Spleen (tissue), 11 donors: ENCODE measurements around the gene SLC25A40. TPM values are rescaled to one million over a fixed set of nuclear protein-coding genes. Genes with fewer than 3 reads are reported as not detected.

Experiments used
- DNase-seq: peaks from one replicate; pipeline ENCODE4 v3.0.0-alpha.2; 2020
- H3K27ac ChIP-seq, 8 donors: fragments of 200-600 bp; sonication (generic) in 7 of 8; 1 replicate in 4 of 8; 2 replicates in 4 of 8; pipeline versions ENCODE4 v1.5.0 to v1.8.0; 2016 to 2021; ENCODE audit warnings: inconsistent platforms in 4 of 8, mild to moderate bottlenecking in 4 of 8, moderate library complexity in 1 of 8
- H3K27me3 ChIP-seq, 7 donors: fragments of 200-600 bp; sonication (generic) in 6 of 7; replicated peaks in 1 of 7; 1 replicate in 4 of 7; 2 replicates in 3 of 7; pipeline versions ENCODE4 v1.5.0 to v1.8.0; 2016 to 2021; ENCODE audit warnings: inconsistent platforms in 3 of 7, mild to moderate bottlenecking in 1 of 7
- H3K36me3 ChIP-seq, 6 donors: fragments of 200-600 bp; sonication (generic) in 5 of 6; 1 replicate in 4 of 6; 2 replicates in 2 of 6; pipeline versions ENCODE4 v1.5.0 to v1.8.0; 2016 to 2021; ENCODE audit warnings: inconsistent platforms in 2 of 6
- H3K4me1 ChIP-seq, 6 donors: fragments of 200-600 bp; sonication (generic) in 5 of 6; 1 replicate in 3 of 6; 2 replicates in 3 of 6; pipeline versions ENCODE4 v1.5.0 to v1.8.0; 2016 to 2021; ENCODE audit warnings: inconsistent platforms in 3 of 6
- H3K4me3 ChIP-seq, 8 donors: fragments of 200-600 bp; sonication (generic) in 7 of 8; 1 replicate in 4 of 8; 2 replicates in 4 of 8; pipeline versions ENCODE4 v1.5.0 to v1.8.0; 2016 to 2021; ENCODE audit warnings: inconsistent platforms in 4 of 8, mild to moderate bottlenecking in 4 of 8, moderate library complexity in 2 of 8
- H3K9me3 ChIP-seq, 8 donors: fragments of 200-600 bp; sonication (generic) in 7 of 8; 1 replicate in 4 of 8; 2 replicates in 4 of 8; pipeline versions ENCODE4 v1.5.0 to v1.8.0; 2016 to 2021; ENCODE audit warnings: inconsistent platforms in 4 of 8
- POLR2A ChIP-seq, 3 donors: fragments of 450-650 bp; IDR thresholded peaks; one replicate each; pipeline ENCODE4 v1.5.1; 2017; ENCODE audit warnings: antibody characterized with exemption in 3 of 3, mild to moderate bottlenecking in 1 of 3
- POLR2AphosphoS5 ChIP-seq, 3 donors: sonication (generic); formaldehyde crosslinking; IDR thresholded peaks; one replicate each; pipeline ENCODE4 v1.5.1; 2017; ENCODE audit warnings: antibody characterized with exemption in 3 of 3
- WGBS, 5 donors: extraction: QIAGEN DNeasy Blood & Tissue Kit in 3 of 5; methylation state at CpG; one replicate each; pipeline versions ENCODE4 v1.1.5 to v1.1.7; 2013 to 2018; 5-methylcytosine and 5-hydroxymethylcytosine counted together
- intact Hi-C: fragments of 100-400 bp; cut with DNase I; formaldehyde crosslinking; loops from one replicate; pipeline ENCODE4 v1.15.0; 2023; ENCODE audit warnings: low total_unique reads
- polyA plus RNA-seq, 3 donors: library from polyadenylated mRNA; stranded (reverse); fragments of 200-250 nt; gene quantifications; one replicate each; pipeline ENCODE4 v1.2.1, GENCODE V29; 2013
- total RNA-seq, 7 donors: library from RNA; depleted of rRNA in 3 of 7; stranded (reverse); fragments of >200 nt in 3 of 7; fragmentation: NEBNext Ultra II Directional in 4 of 7; extraction: Animal tissue kit (Norgen Biotek cat#: 25700) in 4 of 7; gene quantifications; one replicate each; pipeline versions ENCODE4 v1.1.0 to v1.2.1, GENCODE V29; 2016 to 2021
- TF ChIP-seq, protein P1 (sequence below), 11 experiments: fragments of 200-600 bp in 7 of 11; fragments of 450-650 bp in 4 of 11; sonication (generic) in 4 of 11; IDR thresholded peaks in 8 of 11; conservative IDR thresholded peaks in 3 of 11; 1 replicate in 7 of 11; 2 replicates in 4 of 11; pipeline versions ENCODE4 v1.4.0 to v1.8.0; 2016 to 2021; ENCODE audit warnings: antibody characterized with exemption in 11 of 11, inconsistent platforms in 4 of 11, mild to moderate bottlenecking in 1 of 11
- donor health status: healthy with polysubstance abuse.
- donor health status: DM: no; HTN: no; CAD: no; lungs with moderate emphysema.
- donor health status: DM: no; HTN: no; CAD: no.
- donor health status: Bipolar disorder and iron deficiency.
- donor health status: healthy.
- donor health status: DM: no; HTN: no; CAD: no.
- donor health status: DM: yes; HTN: yes; CAD: no.

SLC25A40 gene
- total and polyA plus RNA-seq, 10 donors = 6.2 to 102 (median 40.3) TPM

- H3K36me3 ChIP-seq = no peaks in the 10 kb centered on the region
- DNase-seq = no peak
- WGBS, 5 donors = 1 to 11% (median 7%) methylated on average over 4 of the region's 4 CpGs
- TF ChIP-seq, protein P1, sequence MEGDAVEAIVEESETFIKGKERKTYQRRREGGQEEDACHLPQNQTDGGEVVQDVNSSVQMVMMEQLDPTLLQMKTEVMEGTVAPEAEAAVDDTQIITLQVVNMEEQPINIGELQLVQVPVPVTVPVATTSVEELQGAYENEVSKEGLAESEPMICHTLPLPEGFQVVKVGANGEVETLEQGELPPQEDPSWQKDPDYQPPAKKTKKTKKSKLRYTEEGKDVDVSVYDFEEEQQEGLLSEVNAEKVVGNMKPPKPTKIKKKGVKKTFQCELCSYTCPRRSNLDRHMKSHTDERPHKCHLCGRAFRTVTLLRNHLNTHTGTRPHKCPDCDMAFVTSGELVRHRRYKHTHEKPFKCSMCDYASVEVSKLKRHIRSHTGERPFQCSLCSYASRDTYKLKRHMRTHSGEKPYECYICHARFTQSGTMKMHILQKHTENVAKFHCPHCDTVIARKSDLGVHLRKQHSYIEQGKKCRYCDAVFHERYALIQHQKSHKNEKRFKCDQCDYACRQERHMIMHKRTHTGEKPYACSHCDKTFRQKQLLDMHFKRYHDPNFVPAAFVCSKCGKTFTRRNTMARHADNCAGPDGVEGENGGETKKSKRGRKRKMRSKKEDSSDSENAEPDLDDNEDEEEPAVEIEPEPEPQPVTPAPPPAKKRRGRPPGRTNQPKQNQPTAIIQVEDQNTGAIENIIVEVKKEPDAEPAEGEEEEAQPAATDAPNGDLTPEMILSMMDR (IDR thresholded peaks at IDR 0.05 in 8 of 11, conservative IDR thresholded peaks at IDR 0.05 in 3 of 11) = peak in 9 of 11 experiments; percentile 34 to 58 (median 53)
- TF ChIP-seq POLR2A (IDR thresholded peaks at IDR 0.05) = no peak
- H3K9me3 ChIP-seq = peaks cover 0 to 3% (median 0%) of the 10 kb centered on the region in 8 donors
- intact Hi-C loops = loop anchor here (5.0 kb wide), 2 partner anchors 89 to 314 kb away; no protein-coding TSS in a partner anchor
- no peaks in the 10 kb centered on the region for H3K27me3 ChIP-seq
- H3K4me3 ChIP-seq = no peak overlapping the region
- H3K4me1 ChIP-seq = no peaks in the 10 kb centered on the region
- no peak overlapping the region for H3K27ac ChIP-seq
Measured at GRCh38 chr7:87797798-87798403, 78.3 kb downstream of the SLC25A40 start.

GRCh38 chr7:87797395-87797794, 78.8 kb downstream of the SLC25A40 start:
- H3K27ac ChIP-seq = no peak overlapping the region
- H3K4me3 ChIP-seq = no peak overlapping the region
- peaks cover 0 to 3% (median 0%) of the 10 kb centered on the region in 8 donors for H3K9me3 ChIP-seq
- DNase-seq = no peak
- intact Hi-C loops = loop anchor here (5.0 kb wide), 2 partner anchors 90 to 315 kb away; no protein-coding TSS in a partner anchor
- no peaks in the 10 kb centered on the region for H3K4me1 ChIP-seq
- H3K27me3 ChIP-seq = no peaks in the 10 kb centered on the region
- 26 to 61% (median 36%) methylated on average over 1 of the region's 1 CpG for WGBS, 5 donors
- H3K36me3 ChIP-seq = no peaks in the 10 kb centered on the region
- TF ChIP-seq POLR2AphosphoS5 (IDR thresholded peaks at IDR 0.05) (no peak), POLR2A (IDR thresholded peaks at IDR 0.05) (no peak)
- TF ChIP-seq, protein P1 (IDR thresholded peaks at IDR 0.05 in 8 of 11, conservative IDR thresholded peaks at IDR 0.05 in 3 of 11) = no peak

DNA sequence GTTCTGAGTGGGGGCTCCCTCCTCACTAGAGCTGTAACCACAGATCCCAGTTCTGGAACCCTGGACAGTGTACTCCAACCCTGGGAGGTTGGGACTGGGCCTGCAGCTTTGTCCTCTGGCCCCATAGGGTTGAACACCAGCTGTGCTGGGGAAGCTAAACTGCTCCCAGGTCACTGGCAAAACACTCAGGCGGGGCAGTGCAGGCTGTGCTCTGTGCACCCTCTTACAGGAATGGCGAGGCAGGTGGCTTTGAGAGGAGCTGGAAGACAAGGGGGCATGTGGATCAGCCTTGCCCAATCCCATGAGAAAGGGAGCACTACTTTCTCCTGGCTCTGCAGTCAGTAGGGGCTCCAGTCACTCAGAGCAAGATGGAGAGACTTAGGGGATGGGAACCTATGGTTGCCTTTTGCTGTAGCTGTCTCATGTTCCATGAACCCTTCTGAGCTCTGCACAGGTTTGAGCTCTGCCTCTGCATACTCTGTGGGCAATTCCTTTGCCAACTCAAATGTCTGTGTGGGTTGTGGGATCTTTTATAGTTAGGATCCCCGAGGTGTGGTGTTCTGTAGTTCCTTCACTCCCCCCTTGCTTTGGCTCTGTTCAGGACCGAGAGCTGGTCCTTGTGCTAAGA, 90.7 kb downstream of the SLC25A40 start:
- no peak overlapping the region for H3K27ac ChIP-seq
- 72 to 79% (median 77%) methylated on average over 3 to 4 of the region's 4 CpGs for WGBS, 5 donors
- intact Hi-C loops = no loop called here
- no peaks in the 10 kb centered on the region for H3K27me3 ChIP-seq
- TF ChIP-seq, protein P1 (IDR thresholded peaks at IDR 0.05 in 8 of 11, conservative IDR thresholded peaks at IDR 0.05 in 3 of 11) = no peak
- TF ChIP-seq POLR2AphosphoS5 (IDR thresholded peaks at IDR 0.05) (no peak), POLR2A (IDR thresholded peaks at IDR 0.05) (no peak)
- H3K36me3 ChIP-seq = no peaks in the 10 kb centered on the region
- no peak overlapping the region for H3K4me3 ChIP-seq
- no peaks in the 10 kb centered on the region for H3K4me1 ChIP-seq
- DNase-seq = no peak
- no peaks in the 10 kb centered on the region for H3K9me3 ChIP-seq

GRCh38 chr7:87784424-87784823, 91.7 kb downstream of the SLC25A40 start:
- Histone ChIP-seq H3K9me3 (peaks cover 0 to 6% (median 0%) of the 10 kb centered on the region in 8 donors), H3K27ac (no peak overlapping the region), H3K36me3 (no peaks in the 10 kb centered on the region), H3K4me1 (no peaks in the 10 kb centered on the region), H3K27me3 (no peaks in the 10 kb centered on the region), H3K4me3 (no peak overlapping the region)
- no peak for DNase-seq
- TF ChIP-seq POLR2AphosphoS5 (IDR thresholded peaks at IDR 0.05) = no peak
- no peak for TF ChIP-seq POLR2A (IDR thresholded peaks at IDR 0.05)
- TF ChIP-seq, protein P1 (IDR thresholded peaks at IDR 0.05 in 8 of 11, conservative IDR thresholded peaks at IDR 0.05 in 3 of 11) = no peak
- intact Hi-C loops = no loop called here
